ENCODE results near the gene TACC3.

Gene TACC3

GRCh38 chr4:1743975-1744374 is 22.7 kb downstream of the TACC3 start:
- no peaks in the 10 kb centered on the region for H4K20me1 ChIP-seq (ENCODE audit: insufficient read depth, low read length)
- no peak overlapping the region for H3K9ac ChIP-seq (ENCODE audit: low read length)
- peaks cover 9% of the 10 kb centered on the region; the same call in 1 of the 2 replicates for H3F3A ChIP-seq (ENCODE audit: insufficient read depth, low read length)
- H2AFZ ChIP-seq (ENCODE audit: low read length), result no peak overlapping the region
- H3K4me2 ChIP-seq (ENCODE audit: low read depth, low read length), result no peak overlapping the region
- no peak for DNase-seq
- no peaks in the 10 kb centered on the region for H3K4me1 ChIP-seq (ENCODE audit: low read length)
- 0 out of 2 replicates have a peak, but pooled peaks cover 3% of the 10 kb centered on the region for H3K27me3 ChIP-seq (replicated peaks; ENCODE audit: insufficient read depth, low read length)
- H3K9me2 ChIP-seq (replicated peaks; ENCODE audit: insufficient read depth, low read length), result no peaks in the 10 kb centered on the region
- no peak overlapping the region for H3K4me3 ChIP-seq (ENCODE audit: low read length)
- H3K27ac ChIP-seq (ENCODE audit: low read length), result no peak overlapping the region
- TF ChIP-seq EZH2phosphoT487 (IDR thresholded peaks at IDR 0.05; ENCODE audit: low read length), result no peak
- no peak for TF ChIP-seq CTCF (IDR thresholded peaks at IDR 0.05; ENCODE audit: low read length)
- TF ChIP-seq EZH2 (optimal IDR thresholded peaks at IDR 0.05; ENCODE audit: low read depth, low read length), result no peak
- no peaks in the 10 kb centered on the region for H3K36me3 ChIP-seq (replicated peaks; ENCODE audit: insufficient read depth, low read length)
- no peaks in the 10 kb centered on the region for H3K79me2 ChIP-seq (ENCODE audit: low read length)
- H3K9me3 ChIP-seq (replicated peaks; ENCODE audit: insufficient read depth, low read length), result no peaks in the 10 kb centered on the region

DNA sequence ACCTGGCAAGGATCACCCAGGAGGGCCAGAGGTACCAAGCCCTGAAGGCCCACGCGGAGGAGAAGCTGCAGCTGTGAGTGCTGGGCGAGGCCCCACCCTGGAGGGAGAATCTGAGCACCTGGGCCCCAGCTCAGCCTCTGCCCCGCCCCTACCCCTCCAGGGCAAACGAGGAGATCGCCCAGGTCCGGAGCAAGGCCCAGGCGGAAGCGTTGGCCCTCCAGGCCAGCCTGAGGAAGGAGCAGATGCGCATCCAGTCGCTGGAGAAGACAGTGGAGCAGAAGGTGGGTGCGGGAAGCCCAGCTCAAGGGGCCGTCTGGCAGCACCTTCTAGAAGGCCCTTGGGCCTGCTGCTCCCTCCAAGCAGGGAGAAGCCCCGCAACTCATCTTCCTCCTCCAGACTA is 23.2 kb downstream of the TACC3 start:
- Histone ChIP-seq H3K4me3 (ENCODE audit: low read length) (no peak overlapping the region), H3K36me3 (replicated peaks; ENCODE audit: insufficient read depth, low read length) (no peaks in the 10 kb centered on the region), H3K4me2 (ENCODE audit: low read depth, low read length) (no peak overlapping the region), H2AFZ (ENCODE audit: low read length) (no peak overlapping the region), H3K27ac (ENCODE audit: low read length) (no peak overlapping the region), H3K4me1 (ENCODE audit: low read length) (no peaks in the 10 kb centered on the region), H4K20me1 (ENCODE audit: insufficient read depth, low read length) (no peaks in the 10 kb centered on the region), H3K9me2 (replicated peaks; ENCODE audit: insufficient read depth, low read length) (no peaks in the 10 kb centered on the region), H3K9me3 (replicated peaks; ENCODE audit: insufficient read depth, low read length) (no peaks in the 10 kb centered on the region), H3K79me2 (ENCODE audit: low read length) (no peaks in the 10 kb centered on the region), H3F3A (ENCODE audit: insufficient read depth, low read length) (peaks cover 9% of the 10 kb centered on the region; the same call in 1 of the 2 replicates), H3K27me3 (replicated peaks; ENCODE audit: insufficient read depth, low read length) (0 out of 2 replicates have a peak, but pooled peaks cover 3% of the 10 kb centered on the region), H3K9ac (ENCODE audit: low read length) (no peak overlapping the region)
- DNase-seq, result no peak
- no peak for TF ChIP-seq CTCF (IDR thresholded peaks at IDR 0.05; ENCODE audit: low read length)
- no peak for TF ChIP-seq EZH2 (optimal IDR thresholded peaks at IDR 0.05; ENCODE audit: low read depth, low read length)
- TF ChIP-seq EZH2phosphoT487 (IDR thresholded peaks at IDR 0.05; ENCODE audit: low read length), result no peak

DNA sequence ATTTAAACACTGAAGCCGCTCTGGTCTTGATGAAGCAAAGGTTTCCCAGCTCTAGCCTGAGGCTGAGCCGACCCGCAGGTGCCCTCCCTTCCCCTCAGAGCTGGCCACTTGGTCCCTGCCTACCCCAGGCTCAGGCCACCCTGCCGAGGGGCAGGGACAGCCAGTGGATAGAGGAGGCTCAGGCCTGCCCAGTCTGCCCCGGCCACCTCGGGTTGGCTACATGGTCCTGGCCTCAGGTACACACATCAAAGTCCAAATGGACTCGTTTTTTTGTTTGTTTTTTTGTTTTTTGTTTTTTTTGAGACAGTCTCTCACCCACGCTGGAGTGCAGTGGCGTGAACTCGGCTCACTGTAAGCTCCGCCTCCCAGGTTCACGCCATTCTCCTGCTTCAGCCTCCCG is 23.8 kb downstream of the TACC3 start:
- Histone ChIP-seq H3K4me2 (ENCODE audit: low read depth, low read length) (no peak overlapping the region), H3K27me3 (replicated peaks; ENCODE audit: insufficient read depth, low read length) (peaks cover 6% of the 10 kb centered on the region; the same call in 1 of the 2 replicates), H4K20me1 (ENCODE audit: insufficient read depth, low read length) (no peaks in the 10 kb centered on the region), H3K9ac (ENCODE audit: low read length) (no peak overlapping the region), H3F3A (ENCODE audit: insufficient read depth, low read length) (peaks cover 9% of the 10 kb centered on the region; the same call in 1 of the 2 replicates), H3K9me2 (replicated peaks; ENCODE audit: insufficient read depth, low read length) (no peaks in the 10 kb centered on the region), H3K79me2 (ENCODE audit: low read length) (no peaks in the 10 kb centered on the region), H3K4me3 (ENCODE audit: low read length) (no peak overlapping the region), H3K9me3 (replicated peaks; ENCODE audit: insufficient read depth, low read length) (no peaks in the 10 kb centered on the region), H3K27ac (ENCODE audit: low read length) (no peak overlapping the region), H3K4me1 (ENCODE audit: low read length) (no peaks in the 10 kb centered on the region), H3K36me3 (replicated peaks; ENCODE audit: insufficient read depth, low read length) (no peaks in the 10 kb centered on the region), H2AFZ (ENCODE audit: low read length) (no peak overlapping the region)
- DNase-seq, result no peak
- TF ChIP-seq EZH2 (optimal IDR thresholded peaks at IDR 0.05; ENCODE audit: low read depth, low read length) (no peak), CTCF (IDR thresholded peaks at IDR 0.05; ENCODE audit: low read length) (no peak), EZH2phosphoT487 (IDR thresholded peaks at IDR 0.05; ENCODE audit: low read length) (no peak)
